Measurements from ENCODE around the gene SERPINB5.

The SERPINB5 gene

DNA sequence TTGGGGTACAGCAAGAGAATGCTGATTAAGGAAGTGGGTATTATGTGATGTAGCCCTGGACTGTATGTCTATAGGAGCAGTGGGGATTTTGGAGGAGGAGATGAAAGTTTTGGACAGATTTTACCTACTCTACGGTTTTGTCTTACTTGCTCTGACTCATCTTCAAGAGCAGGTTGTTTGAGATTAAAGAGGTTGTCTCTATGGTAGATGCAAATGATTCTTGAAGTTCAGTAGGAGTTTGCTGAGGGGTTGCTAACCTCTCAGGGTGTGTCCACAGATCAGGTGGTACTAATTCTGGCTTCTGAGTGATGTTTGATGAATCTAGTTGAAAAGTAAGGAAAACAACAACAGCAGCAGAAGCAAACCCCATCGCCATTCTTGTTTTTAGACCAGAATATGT is 55.7 kb downstream of the SERPINB5 start:
- no peak for DNase-seq

DNA sequence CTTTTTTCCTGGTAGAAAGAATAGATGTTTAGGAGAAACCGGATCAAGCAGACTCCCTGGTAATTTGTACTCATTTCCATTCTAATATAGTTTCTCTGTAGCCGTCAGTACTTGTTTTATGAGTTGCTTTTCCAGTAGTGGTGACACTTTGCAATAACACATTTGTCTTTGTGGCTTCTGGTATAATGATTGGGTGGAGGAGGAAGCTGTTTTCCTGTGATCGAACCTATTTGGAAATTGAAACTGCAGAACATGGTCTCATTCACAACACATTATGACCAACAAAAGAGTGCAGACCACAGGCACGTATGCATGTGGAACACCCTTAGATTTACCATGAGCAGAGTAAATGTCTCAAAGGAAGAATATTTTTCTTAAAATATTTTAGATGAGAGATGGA is 57.9 kb downstream of the SERPINB5 start:
- DNase-seq, result no peak

DNA sequence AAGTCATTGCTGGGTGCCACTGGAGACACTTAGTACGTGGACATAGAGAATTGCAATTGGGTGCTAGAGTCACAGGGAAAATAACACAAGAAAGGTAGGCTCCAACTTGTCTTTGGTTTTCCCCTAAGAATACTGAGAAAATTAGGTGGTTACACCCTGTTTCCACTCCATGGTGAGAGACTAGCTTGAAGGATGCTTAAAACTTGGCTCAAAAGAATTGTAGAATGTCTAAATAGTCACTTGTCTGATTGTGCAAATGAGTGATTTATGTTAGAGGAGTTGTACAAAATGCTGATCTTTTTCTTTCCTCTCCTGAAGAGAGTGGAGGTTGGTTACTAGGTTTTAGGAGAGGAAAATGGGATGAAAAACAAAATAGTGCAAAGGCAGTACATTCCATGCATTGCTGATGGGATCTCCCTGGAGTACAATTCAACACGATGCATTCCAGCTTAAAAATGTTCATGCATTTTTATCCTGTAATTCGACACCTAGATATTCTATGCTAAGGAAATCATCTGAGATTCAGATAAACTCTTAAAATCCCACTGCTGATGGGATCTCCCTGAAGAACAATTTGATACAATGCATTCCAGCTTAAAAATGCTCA is 63.2 kb downstream of the SERPINB5 start:
- no peak for DNase-seq

DNA sequence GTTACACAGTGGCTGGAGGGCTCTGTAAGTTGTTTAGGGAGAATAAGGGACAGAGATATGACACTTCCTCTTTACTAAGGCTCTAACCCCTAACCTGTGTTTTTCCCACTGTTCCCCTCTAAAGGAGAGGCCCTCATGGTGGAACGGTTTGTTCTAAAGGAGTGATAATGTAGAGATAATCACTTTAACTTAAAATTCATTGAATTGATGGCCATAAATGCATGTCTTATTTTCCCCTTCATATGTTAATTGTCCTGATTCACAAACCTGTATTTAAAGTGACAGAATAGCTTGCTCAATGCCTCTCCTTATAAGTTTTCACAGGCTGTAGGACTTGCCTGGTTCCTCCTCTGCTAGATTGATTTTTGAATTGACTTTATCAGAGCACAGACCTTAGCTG is 65.3 kb downstream of the SERPINB5 start, which contains the start of gene SERPINB12:
Gene SERPINB12 (plus strand): TSS at position 301 of the 400 bp plus-strand sequence. CDS start 13,791 bp downstream, outside the sequence.
- DNase-seq, result no peak

DNA sequence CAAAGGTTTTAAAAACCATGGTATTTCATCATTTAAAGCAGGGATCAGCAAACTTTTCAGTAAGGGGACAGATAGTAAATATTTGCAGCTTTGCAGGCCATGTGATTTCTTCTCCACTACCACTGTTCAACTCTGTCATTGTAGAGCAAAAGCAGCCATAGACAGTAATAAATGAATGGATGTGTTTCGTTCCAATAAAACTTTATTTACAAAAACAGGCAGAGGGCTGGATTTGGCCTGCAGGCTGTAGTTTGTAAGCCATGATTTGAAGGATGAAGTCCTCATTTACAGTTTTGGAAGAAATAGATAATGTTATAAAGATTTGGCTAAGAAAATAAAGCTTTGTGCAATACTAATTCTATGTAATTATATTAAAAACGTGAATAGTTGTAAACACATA is 67.3 kb downstream of the SERPINB5 start:
- no peak for DNase-seq

DNA sequence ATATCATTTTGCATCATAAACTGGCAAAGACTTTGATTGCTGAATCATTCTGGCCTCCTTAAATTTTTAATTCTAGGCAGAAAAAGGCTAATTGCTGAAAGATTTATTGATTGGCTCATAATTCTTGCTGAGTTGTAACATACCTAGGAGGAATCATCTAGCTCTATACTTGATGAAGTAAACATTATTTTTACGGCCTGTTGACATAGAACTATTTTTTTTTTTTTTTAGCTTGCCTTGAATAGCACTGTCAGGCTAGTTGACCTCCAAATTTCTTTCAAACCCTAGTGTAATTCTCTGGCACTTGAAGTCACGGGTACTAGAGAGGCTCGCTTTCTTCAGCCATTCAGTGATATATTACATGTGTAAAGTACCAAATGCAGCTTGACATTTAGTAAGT is 68.2 kb downstream of the SERPINB5 start:
- DNase-seq, result no peak

DNA sequence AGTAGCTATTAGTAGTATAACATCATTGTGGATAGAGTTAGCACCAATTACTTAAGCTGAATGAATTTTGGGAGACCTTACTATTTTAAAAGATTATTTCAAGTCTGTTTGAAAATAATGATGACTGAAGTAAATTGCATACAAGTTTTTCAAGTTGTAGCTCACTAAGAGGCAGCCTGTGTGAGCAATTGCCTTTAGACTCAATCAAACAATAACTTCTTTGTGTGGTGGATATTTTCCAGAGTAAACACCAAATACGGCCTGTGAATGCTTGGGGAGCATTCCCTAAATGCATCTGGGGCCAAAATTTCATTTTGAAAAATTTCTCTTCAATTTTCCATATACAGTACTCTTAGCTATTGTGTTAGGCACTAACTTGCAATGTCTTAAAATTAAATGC is 73.3 kb downstream of the SERPINB5 start:
- DNase-seq, result no peak

DNA sequence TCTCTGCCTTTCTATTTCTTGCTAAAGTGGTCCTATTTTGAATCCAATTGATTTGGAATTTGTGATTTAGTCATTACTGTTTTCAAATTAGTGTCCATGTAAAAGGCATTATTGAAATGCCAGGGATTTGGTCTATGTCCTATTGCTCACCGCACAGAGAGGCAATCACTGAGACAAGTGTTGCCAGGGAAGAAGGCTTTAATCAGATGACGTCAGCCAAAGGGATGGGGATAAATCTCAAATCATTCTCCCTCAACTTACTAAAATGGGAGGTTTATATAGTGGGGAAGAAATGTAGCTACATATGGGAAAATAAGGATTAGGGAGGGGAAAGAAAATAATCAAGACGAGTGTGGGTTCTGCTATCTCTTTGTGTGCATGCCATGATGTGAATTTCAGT is 75.0 kb downstream of the SERPINB5 start:
- DNase-seq, result no peak

DNA sequence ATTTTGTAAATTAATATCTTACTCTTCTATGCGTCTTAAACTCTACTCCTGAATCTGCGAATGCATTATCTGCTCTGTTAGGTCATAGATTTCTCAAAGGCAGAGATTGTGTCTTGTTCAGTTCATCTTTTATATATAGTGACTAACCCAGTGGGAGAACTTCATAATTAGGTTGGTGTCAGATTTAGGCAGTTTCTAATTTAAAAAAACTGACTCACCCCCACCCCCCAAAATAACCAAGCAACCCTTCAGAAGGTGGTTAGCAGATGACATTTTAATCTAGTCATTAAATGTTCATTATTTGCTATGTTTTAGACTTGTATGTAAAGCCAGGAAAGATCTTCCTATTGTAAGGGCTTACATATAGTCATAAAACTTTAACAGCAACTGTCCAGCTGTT is 75.8 kb downstream of the SERPINB5 start:
- DNase-seq, result no peak

DNA sequence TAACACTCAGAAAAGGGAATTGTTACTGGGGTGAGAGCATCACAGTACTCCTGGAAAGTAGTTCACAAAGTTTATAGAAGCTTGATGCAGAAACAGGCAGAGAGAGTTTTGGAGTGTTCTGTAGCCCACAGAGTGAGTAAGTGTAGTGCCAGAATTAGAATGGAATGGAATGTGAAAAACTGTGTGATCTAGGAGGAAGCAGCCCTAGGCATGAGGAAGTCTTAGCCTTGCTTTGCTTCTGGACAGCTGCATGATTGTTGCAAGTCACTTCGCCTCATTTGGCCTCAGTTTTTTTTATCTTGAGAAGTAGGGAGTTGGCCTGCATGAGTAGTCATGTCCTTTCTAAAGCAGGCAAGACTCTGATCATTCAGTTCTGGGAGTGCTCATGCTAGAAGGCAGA is 76.3 kb downstream of the SERPINB5 start:
- no peak for DNase-seq

All from CD4-positive, alpha-beta T cell treated with Interleukin-6 for 4 hours (primary cell).